K562 (cell line): ENCODE data around the gene IGSF9. TPM values are rescaled to one million over a fixed set of nuclear protein-coding genes. Genes with fewer than 3 reads are reported as not detected.
A peak's percentile ranks its signal among the peaks of the same experiment; 100 is the strongest.

Experiments
- ATAC-seq: fragments of 200-7000 bp; cut with Tn5 transposase; 3 replicates; pipeline ENCODE4 v1.9.1; 2020; ENCODE audit warnings: moderate library complexity
- BruUV-seq: library from RNA; stranded (reverse); fragments of 400-500 nt; replicated peaks from 2 replicates; lab custom pipeline; 2021; lab: Mats Ljungman, UMichigan
- CTCF ChIA-PET: fragments of 300-600 bp; formaldehyde crosslinking; extraction: SDS; loops from one replicate; lab custom pipeline; 2021; ENCODE audit warnings: low intra/inter-chr PET ratio; lab: Yijun Ruan, JAX
- POLR2A ChIA-PET: fragments of 300-600, 350-650 bp; sonication (Branson Sonifier 250); formaldehyde crosslinking; extraction: SDS; loops from one replicate; lab custom pipeline; 2021; ENCODE audit warnings: antibody characterized with exemption, inconsistent platforms; lab: Yijun Ruan, JAX
- DNase-seq, 4 experiments: peaks; one replicate each; pipeline versions ENCODE4 v3.0.0 to v3.0.0-alpha.2; 2011 to 2018; ENCODE audit warnings: low spot score in 3 of 4, mixed read lengths in 3 of 4; ENCODE audit errors: extremely low read depth in 1 of 4
- FAIRE-seq: peaks from 2 replicates; lab custom pipeline; 2011; peaks lifted over from hg19 to GRCh38; lab: Jason Lieb, UNC
- H2AFZ ChIP-seq: 2 replicates; pipeline ENCODE4 v1.6.0; 2011; ENCODE audit warnings: low read depth, low read length, control low read depth, inconsistent platforms
- H3K27ac ChIP-seq: fragments of 200-600 bp; 3 replicates; pipeline ENCODE4 v1.8.0; 2011; ENCODE audit warnings: low read depth, mild to moderate bottlenecking, control low read depth, inconsistent platforms, low read length, moderate library complexity, mixed read lengths; ENCODE audit errors: extremely low read depth
- H3K27me3 ChIP-seq, 2 experiments: fragments of 300-600 bp in 1 of 2; 2 replicates in 1 of 2; 3 replicates in 1 of 2; pipeline versions ENCODE4 v1.6.0 to v1.8.0; 2011; ENCODE audit warnings: inconsistent platforms in 2 of 2, low read length in 2 of 2, mild to moderate bottlenecking in 1 of 2, mixed read lengths in 1 of 2, moderate library complexity in 1 of 2; ENCODE audit not compliant: control insufficient read depth in 2 of 2, insufficient read depth in 2 of 2
- H3K36me3 ChIP-seq: fragments of 300-600 bp; 3 replicates; pipeline ENCODE4 v1.8.0; 2011; ENCODE audit warnings: mild to moderate bottlenecking, low read length, inconsistent platforms; ENCODE audit not compliant: control insufficient read depth, insufficient read depth
- H3K4me1 ChIP-seq, 2 experiments: fragments of 200-600 bp in 1 of 2; replicated peaks in 1 of 2; 2 replicates in 1 of 2; 3 replicates in 1 of 2; pipeline versions ENCODE4 v1.5.1 to v1.8.0; 2011; ENCODE audit warnings: inconsistent platforms in 2 of 2, low read length in 2 of 2, mild to moderate bottlenecking in 1 of 2, mixed read lengths in 1 of 2, moderate library complexity in 1 of 2; ENCODE audit not compliant: control insufficient read depth in 2 of 2, insufficient read depth in 2 of 2
- H3K4me2 ChIP-seq: 2 replicates; pipeline ENCODE4 v1.6.1; 2011; ENCODE audit warnings: low read length, control low read depth, inconsistent platforms, mixed read lengths; ENCODE audit not compliant: insufficient read depth
- H3K4me3 ChIP-seq: fragments of 200-600 bp; sonication (generic), shearing (Covaris generic); 2 replicates; pipeline ENCODE4 v1.5.1; 2016; ENCODE audit warnings: control low read depth, inconsistent platforms
- H3K79me2 ChIP-seq: fragments of 200-600 bp; 3 replicates; pipeline ENCODE4 v1.8.0; 2011; ENCODE audit warnings: low read length, inconsistent platforms; ENCODE audit not compliant: control insufficient read depth, insufficient read depth
- H3K9ac ChIP-seq, 2 experiments: 2 replicates each; pipeline versions ENCODE4 v1.6.0 to v1.6.1; 2011; ENCODE audit warnings: low read depth in 2 of 2, low read length in 2 of 2, control low read depth in 1 of 2, inconsistent platforms in 1 of 2, mild to moderate bottlenecking in 1 of 2, mixed read lengths in 1 of 2; ENCODE audit not compliant: insufficient read depth in 1 of 2
- H3K9me1 ChIP-seq: one replicate; pipeline ENCODE4 v1.6.0; 2011; ENCODE audit warnings: inconsistent platforms, mild to moderate bottlenecking, low read length, moderate library complexity; ENCODE audit not compliant: control insufficient read depth, insufficient read depth
- H3K9me3 ChIP-seq: replicated peaks from 2 replicates; pipeline ENCODE4 v1.5.1; 2011; ENCODE audit warnings: low read depth, low read length, inconsistent platforms; ENCODE audit not compliant: control insufficient read depth, insufficient read depth
- H4K20me1 ChIP-seq: replicated peaks from 2 replicates; pipeline ENCODE4 v1.6.1; 2011; ENCODE audit warnings: low read length, inconsistent platforms, mixed read lengths; ENCODE audit not compliant: control insufficient read depth, insufficient read depth
- ATF3 ChIP-seq, 2 experiments: fragments of 450-650 bp in 1 of 2; sonication (generic) in 1 of 2; formaldehyde crosslinking in 1 of 2; IDR thresholded peaks in 1 of 2; conservative IDR thresholded peaks in 1 of 2; 2 replicates each; pipeline versions ENCODE4 v1.6.1 to v1.8.1; 2016 to 2023; ENCODE audit warnings: mild to moderate bottlenecking in 2 of 2, moderate library complexity in 2 of 2, inconsistent platforms in 1 of 2, missing genetic modification reagents in 1 of 2
- CEBPB ChIP-seq: fragments of 450-650 bp; IDR thresholded peaks from 2 replicates; pipeline ENCODE4 v1.6.1; 2016; ENCODE audit warnings: missing genetic modification characterization, missing compliant biosample characterization
- CREB1 ChIP-seq, 2 experiments: sonication (generic) in 1 of 2; formaldehyde crosslinking in 1 of 2; IDR thresholded peaks; 2 replicates each; pipeline versions ENCODE4 v1.6.1 to v1.8.0; 2012 to 2022; ENCODE audit warnings: inconsistent platforms in 1 of 2, mild to moderate bottlenecking in 1 of 2, missing genetic modification reagents in 1 of 2, moderate library complexity in 1 of 2
- CREM ChIP-seq: IDR thresholded peaks from 2 replicates; pipeline ENCODE4 v1.6.1; 2014; ENCODE audit warnings: antibody characterized with exemption, low read depth
- CUX1 ChIP-seq: fragments of 200-800 bp; sonication (Bioruptor generic); IDR thresholded peaks from 2 replicates; pipeline ENCODE4 v1.6.1; 2016; ENCODE audit warnings: missing genetic modification characterization, missing compliant biosample characterization
- GATA2 ChIP-seq: sonication (generic); formaldehyde crosslinking; IDR thresholded peaks from 2 replicates; pipeline ENCODE4 v1.4.0; 2020; ENCODE audit warnings: mild to moderate bottlenecking, missing genetic modification reagents
- ZNF277 ChIP-seq: fragments of 250-450 bp; sonication (Bioruptor Pico); IDR thresholded peaks from 2 replicates; pipeline ENCODE4 v1.8.0; 2022; ENCODE audit warnings: inconsistent platforms, mild to moderate bottlenecking, moderate library complexity, borderline replicate concordance
- WGBS: fragments of 100-300 bp; shearing (Covaris generic); methylation state at CpG from one replicate; pipeline ENCODE4 v1.1.6; 2016; ENCODE audit warnings: low coverage, mixed read lengths; ENCODE audit not compliant: insufficient coverage; ENCODE audit errors: missing lambda C conversion rate; 5-methylcytosine and 5-hydroxymethylcytosine counted together
- in situ Hi-C: fragments of 300-500 bp; cut with MboI; formaldehyde crosslinking; loops from 4 replicates; pipeline ENCODE4 v1.15.0; 2018; ENCODE audit warnings: inconsistent platforms, mixed read lengths
- intact Hi-C: fragments of 100-400 bp; cut with micrococcal nuclease; formaldehyde crosslinking; loops from 2 replicates; pipeline ENCODE4 v1.14.2; 2022
- polyA plus RNA-seq, 8 experiments: library from polyadenylated mRNA; depleted of rRNA in 4 of 8; stranded (reverse) in 5 of 8; unstranded in 3 of 8; fragments of >200 nt; fragmentation: Nextera tagmentation in 2 of 8; fragmentation: Illumina TruSeq in 1 of 8; extraction: Ambion mirVana in 2 of 8; extraction: Trizol in 1 of 8; gene quantifications; 2 replicates each; pipeline versions ENCODE4 v1.2.1 to v1.2.3, GENCODE V29; 2011 to 2014; ENCODE audit warnings: inconsistent platforms in 1 of 8, missing spikeins in 1 of 8
- total RNA-seq, 7 experiments: library from RNA; depleted of rRNA in 6 of 7; stranded (reverse); fragments of >200 nt in 6 of 7; fragmentation: Illumina TruSeq in 2 of 7; extraction: Trizol in 2 of 7; gene quantifications; 2 replicates each; pipeline versions ENCODE4 v1.2.1 to v1.2.3, GENCODE V29; 2011 to 2021; ENCODE audit warnings: low replicate concordance in 1 of 7

IGSF9 gene
- total and polyA plus RNA-seq, 9 of the 15 experiments (the other 6 are each of a cell fraction or from before 2014, with no cell fraction given): 0.03 to 0.29 (median 0.07) TPM; not detected in 1

GRCh38 chr1:159921700-159922504, 23.5 kb downstream of the IGSF9 start (continued):
- peak; percentile 29 for TF ChIP-seq CREM

- no TSS peak for BruUV-seq
- no peaks in the 10 kb centered on the region for H3K27me3 ChIP-seq
- in situ Hi-C loops (no loop called here), intact Hi-C loops (loop anchor here (10.0 kb wide), 2 partner anchors 86 to 344 kb away; partner anchors contain the start of gene DCAF8)
- ChIA-PET CTCF (no interaction called here), POLR2A (interaction anchor here (0.6 to 1.5 kb wide), 4 partner anchors 9 to 493 kb away, joined by 3 to 4 read pairs (median 4); no protein-coding TSS in a partner anchor)
- DNase-seq (no peak), ATAC-seq (no peak), FAIRE-seq (no peak)
- peaks cover 66% of the 10 kb centered on the region for H3K36me3 ChIP-seq
- H3K27ac ChIP-seq: peak overlapping the region; percentile 100
- peak overlapping the region in 1 of 2 experiments; percentile 99; a peak in 2 of 4 replicates for H3K9ac ChIP-seq
- peak overlapping the region; percentile 72; the same call in 1 of the 2 replicates for H3K4me3 ChIP-seq
- H4K20me1 ChIP-seq: peaks cover 39% of the 10 kb centered on the region; the same call in 1 of the 2 replicates
- 0% methylated on average over 1 of the region's 1 CpG for WGBS
- no peaks in the 10 kb centered on the region for H3K9me3 ChIP-seq
- H2AFZ ChIP-seq: no peak overlapping the region
- H3K9me1 ChIP-seq: peaks cover 12% of the 10 kb centered on the region
- H3K4me2 ChIP-seq: peak overlapping the region; percentile 94
- peaks cover 62% of the 10 kb centered on the region for H3K79me2 ChIP-seq
- H3K4me1 ChIP-seq: peaks cover 24 to 48% of the 10 kb centered on the region in 2 experiments
- TF ChIP-seq CEBPB (tag) (no peak), ATF3 (IDR thresholded peaks at IDR 0.05) (peak; percentile 42; the same call in 1 of the 2 replicates), ATF3 (CRISPR knock-in tag; conservative IDR thresholded peaks at IDR 0.05) (no peak), ZNF277 (CRISPR knock-in tag) (no peak), CUX1 (0 out of 2 replicates have a peak, but pooled peaks have one; percentile 44), CREB1 (IDR thresholded peaks at IDR 0.05) (no peak), CREB1 (CRISPR knock-in tag; IDR thresholded peaks at IDR 0.05) (no peak), GATA2 (peak; percentile 41; the same call in 1 of the 2 replicates)
Observed at GRCh38 chr1:159921251-159921650, 24.2 kb downstream of the IGSF9 start.
